Keratinocyte (primary cell): Measurements from ENCODE around the gene TLL2.

Experiments used
- EZH2 ChIP-seq: IDR thresholded peaks from one replicate; pipeline ENCODE4 v1.6.1; 2012; ENCODE audit warnings: inconsistent platforms, mild to moderate bottlenecking, low read length, moderate library complexity
- TF ChIP-seq, protein P1 (sequence below), 3 experiments: IDR thresholded peaks in 1 of 3; conservative IDR thresholded peaks in 1 of 3; optimal IDR thresholded peaks in 1 of 3; 2 replicates in 2 of 3; 3 replicates in 1 of 3; pipeline versions ENCODE3 to v1.5.1; 2011; ENCODE audit warnings: low read length in 3 of 3, mild to moderate bottlenecking in 3 of 3, moderate library complexity in 2 of 3, control low read depth in 1 of 3, inconsistent platforms in 1 of 3; ENCODE audit not compliant: insufficient read depth in 2 of 3; ENCODE audit errors: extremely low read depth in 1 of 3

- TF ChIP-seq, protein P1, sequence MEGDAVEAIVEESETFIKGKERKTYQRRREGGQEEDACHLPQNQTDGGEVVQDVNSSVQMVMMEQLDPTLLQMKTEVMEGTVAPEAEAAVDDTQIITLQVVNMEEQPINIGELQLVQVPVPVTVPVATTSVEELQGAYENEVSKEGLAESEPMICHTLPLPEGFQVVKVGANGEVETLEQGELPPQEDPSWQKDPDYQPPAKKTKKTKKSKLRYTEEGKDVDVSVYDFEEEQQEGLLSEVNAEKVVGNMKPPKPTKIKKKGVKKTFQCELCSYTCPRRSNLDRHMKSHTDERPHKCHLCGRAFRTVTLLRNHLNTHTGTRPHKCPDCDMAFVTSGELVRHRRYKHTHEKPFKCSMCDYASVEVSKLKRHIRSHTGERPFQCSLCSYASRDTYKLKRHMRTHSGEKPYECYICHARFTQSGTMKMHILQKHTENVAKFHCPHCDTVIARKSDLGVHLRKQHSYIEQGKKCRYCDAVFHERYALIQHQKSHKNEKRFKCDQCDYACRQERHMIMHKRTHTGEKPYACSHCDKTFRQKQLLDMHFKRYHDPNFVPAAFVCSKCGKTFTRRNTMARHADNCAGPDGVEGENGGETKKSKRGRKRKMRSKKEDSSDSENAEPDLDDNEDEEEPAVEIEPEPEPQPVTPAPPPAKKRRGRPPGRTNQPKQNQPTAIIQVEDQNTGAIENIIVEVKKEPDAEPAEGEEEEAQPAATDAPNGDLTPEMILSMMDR (optimal IDR thresholded peaks at IDR 0.05 in 1 of 3, IDR thresholded peaks at IDR 0.05 in 1 of 3, conservative IDR thresholded peaks at IDR 0.05 in 1 of 3; ENCODE audit: extremely low read depth in 1 of 3, insufficient read depth in 2 of 3, low read length in 3 of 3): peak in 1 of 3 experiments; percentile 5
- TF ChIP-seq EZH2: no peak
These were observed 1.0 kb downstream of the TLL2 start for GRCh38 chr10:96512524-96513304.
